ENCODE results near the gene TF. TPM values are rescaled to one million over a fixed set of nuclear protein-coding genes. Genes with fewer than 3 reads are reported as not detected.
"Not testable (repeated sequence)": the region's sequence is repeated elsewhere in the genome, so short reads cannot be mapped to it uniquely, and the experiment has no call there.

Gene TF
- total RNA-seq, 4 donors from 2014 or later: 0.70 to 2.4 TPM; not detected in 2

- no peak overlapping the region for H3K4me3 ChIP-seq
- no peaks in the 10 kb centered on the region for H3K4me1 ChIP-seq
- DNase-seq: no peak
- H3K9me3 ChIP-seq: no peaks in the 10 kb centered on the region
- no peak overlapping the region for H3K27ac ChIP-seq
- no peaks in the 10 kb centered on the region for H3K36me3 ChIP-seq
- H3K27me3 ChIP-seq: no peaks in the 10 kb centered on the region
- no peak for TF ChIP-seq POLR2A (IDR thresholded peaks at IDR 0.05)
- TF ChIP-seq, protein P1, sequence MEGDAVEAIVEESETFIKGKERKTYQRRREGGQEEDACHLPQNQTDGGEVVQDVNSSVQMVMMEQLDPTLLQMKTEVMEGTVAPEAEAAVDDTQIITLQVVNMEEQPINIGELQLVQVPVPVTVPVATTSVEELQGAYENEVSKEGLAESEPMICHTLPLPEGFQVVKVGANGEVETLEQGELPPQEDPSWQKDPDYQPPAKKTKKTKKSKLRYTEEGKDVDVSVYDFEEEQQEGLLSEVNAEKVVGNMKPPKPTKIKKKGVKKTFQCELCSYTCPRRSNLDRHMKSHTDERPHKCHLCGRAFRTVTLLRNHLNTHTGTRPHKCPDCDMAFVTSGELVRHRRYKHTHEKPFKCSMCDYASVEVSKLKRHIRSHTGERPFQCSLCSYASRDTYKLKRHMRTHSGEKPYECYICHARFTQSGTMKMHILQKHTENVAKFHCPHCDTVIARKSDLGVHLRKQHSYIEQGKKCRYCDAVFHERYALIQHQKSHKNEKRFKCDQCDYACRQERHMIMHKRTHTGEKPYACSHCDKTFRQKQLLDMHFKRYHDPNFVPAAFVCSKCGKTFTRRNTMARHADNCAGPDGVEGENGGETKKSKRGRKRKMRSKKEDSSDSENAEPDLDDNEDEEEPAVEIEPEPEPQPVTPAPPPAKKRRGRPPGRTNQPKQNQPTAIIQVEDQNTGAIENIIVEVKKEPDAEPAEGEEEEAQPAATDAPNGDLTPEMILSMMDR (IDR thresholded peaks at IDR 0.05): no peak
These were observed 34.2 kb upstream of the TF start for GRCh38 chr3:133712017-133712416.

GRCh38 chr3:133713347-133713746 is 32.8 kb upstream of the TF start:
- no peak overlapping the region for H3K4me3 ChIP-seq
- no peak overlapping the region for H3K27ac ChIP-seq
- no peaks in the 10 kb centered on the region for H3K4me1 ChIP-seq
- H3K27me3 ChIP-seq: no peaks in the 10 kb centered on the region
- DNase-seq: no peak
- H3K36me3 ChIP-seq: no peaks in the 10 kb centered on the region
- no peaks in the 10 kb centered on the region for H3K9me3 ChIP-seq
- TF ChIP-seq, protein P1 (IDR thresholded peaks at IDR 0.05): no peak
- no peak for TF ChIP-seq POLR2A (IDR thresholded peaks at IDR 0.05)

DNA sequence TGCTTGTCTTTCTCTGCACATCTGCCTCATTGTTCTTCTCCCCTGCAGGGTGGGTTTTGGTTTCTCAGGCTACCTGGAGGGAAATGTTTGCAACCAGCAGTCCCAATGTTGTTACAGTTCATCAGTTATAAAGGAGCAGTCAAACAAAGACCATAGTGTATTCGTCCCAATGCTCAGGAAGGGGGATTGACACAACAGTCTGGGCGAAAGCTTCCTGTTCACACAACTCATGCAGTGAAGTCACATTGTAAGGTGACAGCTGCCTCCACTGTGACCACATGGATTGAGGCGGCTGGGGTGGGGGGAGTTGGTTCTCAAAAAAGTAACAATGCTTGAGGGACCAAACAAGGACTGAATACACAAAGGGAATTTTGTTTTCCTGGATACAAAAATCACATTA is 28.8 kb upstream of the TF start:
- no peaks in the 10 kb centered on the region for H3K27me3 ChIP-seq
- H3K4me3 ChIP-seq: no peak overlapping the region
- DNase-seq: no peak
- no peak overlapping the region for H3K27ac ChIP-seq
- H3K4me1 ChIP-seq: no peaks in the 10 kb centered on the region
- no peak for TF ChIP-seq POLR2A (IDR thresholded peaks at IDR 0.05)
- TF ChIP-seq, protein P1 (IDR thresholded peaks at IDR 0.05): no peak
- no peaks in the 10 kb centered on the region for H3K9me3 ChIP-seq
- H3K36me3 ChIP-seq: no peaks in the 10 kb centered on the region

- H3K4me1 ChIP-seq: no peaks in the 10 kb centered on the region
- peaks cover 0 to 5% (median 0%) of the 10 kb centered on the region in 4 donors for H3K9me3 ChIP-seq
- H3K4me3 ChIP-seq: no peak overlapping the region
- no peaks in the 10 kb centered on the region for H3K36me3 ChIP-seq
- TF ChIP-seq, protein P1 (IDR thresholded peaks at IDR 0.05): no peak
- TF ChIP-seq POLR2A (IDR thresholded peaks at IDR 0.05): no peak
- no peaks in the 10 kb centered on the region for H3K27me3 ChIP-seq
- H3K27ac ChIP-seq: no peak overlapping the region
- no peak for DNase-seq
These were observed 23.3 kb upstream of the TF start for GRCh38 chr3:133722935-133723334.

DNA sequence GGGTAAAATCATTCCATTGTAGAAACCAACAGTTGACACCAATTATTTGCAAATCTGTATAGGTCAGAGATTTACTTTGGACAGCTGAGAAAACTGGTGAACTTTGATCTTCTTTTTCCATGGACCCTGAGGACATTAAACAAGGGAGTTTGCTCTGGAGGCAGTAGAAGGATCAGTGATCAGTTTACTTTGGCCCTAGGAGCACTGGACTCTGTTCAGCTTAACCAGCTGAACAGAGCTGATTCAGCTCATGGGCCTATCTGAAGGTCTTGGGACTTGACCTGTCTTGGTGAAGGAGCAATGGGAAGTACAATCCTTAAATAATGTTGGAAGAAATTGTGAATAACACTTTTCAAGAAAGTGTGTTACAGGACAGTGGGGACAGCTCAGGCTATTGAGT is 15.2 kb upstream of the TF start:
- no peak overlapping the region for H3K27ac ChIP-seq
- no peaks in the 10 kb centered on the region for H3K27me3 ChIP-seq
- H3K9me3 ChIP-seq: no peaks in the 10 kb centered on the region
- TF ChIP-seq POLR2A (IDR thresholded peaks at IDR 0.05): no peak
- TF ChIP-seq, protein P1 (IDR thresholded peaks at IDR 0.05): no peak
- H3K4me3 ChIP-seq: no peak overlapping the region
- no peaks in the 10 kb centered on the region for H3K4me1 ChIP-seq
- DNase-seq: no peak
- no peaks in the 10 kb centered on the region for H3K36me3 ChIP-seq

DNA sequence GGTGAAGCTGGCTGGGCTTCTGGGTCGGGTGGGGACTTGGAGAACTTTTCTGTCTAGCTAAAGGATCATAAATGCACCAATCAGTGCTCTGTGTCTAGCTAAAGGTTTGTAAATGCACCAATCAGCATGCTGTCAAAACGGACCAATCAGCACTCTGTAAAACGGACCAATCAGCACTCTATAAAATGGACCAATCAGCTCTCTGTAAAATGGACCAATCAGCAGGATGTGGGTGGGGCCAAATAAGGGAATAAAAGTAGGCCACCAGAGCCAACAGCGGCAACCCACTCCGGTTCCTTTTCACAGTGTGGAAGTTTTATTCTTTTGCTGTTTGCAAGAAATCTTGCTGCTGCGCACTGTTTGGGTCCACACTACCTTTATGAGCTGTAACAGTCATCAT is 14.0 kb upstream of the TF start:
- not testable (repeated sequence) for H3K4me3 ChIP-seq, H3K36me3 ChIP-seq, H3K27ac ChIP-seq, DNase-seq, H3K27me3 ChIP-seq, H3K9me3 ChIP-seq, H3K4me1 ChIP-seq
